Glutamatergic neuron (in vitro differentiated cells): ENCODE results near the gene KLHL30. TPM values are rescaled to one million over a fixed set of nuclear protein-coding genes. Genes with fewer than 3 reads are reported as not detected.
A peak's percentile ranks its signal among the peaks of the same experiment; 100 is the strongest.

Experiments used
- DNase-seq: peaks from one replicate; pipeline ENCODE4 v3.0.0; 2022
- H3K27ac Mint-ChIP-seq: one replicate; pipeline ENCODE4 v1.8.0; 2020; ENCODE audit warnings: mild to moderate bottlenecking, mixed read lengths, inconsistent platforms; ENCODE audit not compliant: unreplicated experiment
- H3K27me3 Mint-ChIP-seq: one replicate; pipeline ENCODE4 v1.8.0; 2020; ENCODE audit warnings: mild to moderate bottlenecking, moderate library complexity, mixed read lengths, inconsistent platforms; ENCODE audit not compliant: unreplicated experiment
- H3K36me3 Mint-ChIP-seq: one replicate; pipeline ENCODE4 v1.8.0; 2020; ENCODE audit warnings: mild to moderate bottlenecking, mixed read lengths, inconsistent platforms; ENCODE audit not compliant: unreplicated experiment
- H3K4me1 Mint-ChIP-seq: one replicate; pipeline ENCODE4 v1.8.0; 2020; ENCODE audit warnings: mild to moderate bottlenecking, low read depth, mixed read lengths, inconsistent platforms; ENCODE audit not compliant: unreplicated experiment
- H3K4me3 Mint-ChIP-seq: one replicate; pipeline ENCODE4 v1.8.0; 2020; ENCODE audit warnings: mild to moderate bottlenecking, mixed read lengths, inconsistent platforms; ENCODE audit not compliant: unreplicated experiment
- H3K9me3 Mint-ChIP-seq: one replicate; pipeline ENCODE4 v1.8.0; 2020; ENCODE audit warnings: mild to moderate bottlenecking, moderate library complexity, mixed read lengths, inconsistent platforms; ENCODE audit not compliant: unreplicated experiment
- CTCF ChIP-seq: fragments of 200-600 bp; sonication (generic); IDR thresholded peaks from one replicate; pipeline ENCODE4 v1.5.0; 2021; ENCODE audit not compliant: partially characterized antibody, unreplicated experiment
- total RNA-seq: library from RNA; stranded (reverse); fragmentation: NEBNext Ultra II Directional; extraction: Animal tissue kit (Norgen Biotek cat#: 25700); gene quantifications from one replicate; pipeline ENCODE4 v1.2.1, GENCODE V29; 2021; ENCODE audit not compliant: unreplicated experiment

Gene KLHL30
- total RNA-seq, 1 donor from 2014 or later: 3.5 TPM

- Mint-ChIP-seq H3K4me1 (peaks cover 5% of the 10 kb centered on the region), H3K4me3 (no peak overlapping the region), H3K9me3 (peaks cover 13% of the 10 kb centered on the region), H3K27me3 (peaks cover 8% of the 10 kb centered on the region), H3K27ac (no peak overlapping the region), H3K36me3 (no peaks in the 10 kb centered on the region)
- no peak for DNase-seq
- no peak for TF ChIP-seq CTCF
These were observed 41.1 kb upstream of the KLHL30 start for GRCh38 chr2:238097201-238097987.

DNA sequence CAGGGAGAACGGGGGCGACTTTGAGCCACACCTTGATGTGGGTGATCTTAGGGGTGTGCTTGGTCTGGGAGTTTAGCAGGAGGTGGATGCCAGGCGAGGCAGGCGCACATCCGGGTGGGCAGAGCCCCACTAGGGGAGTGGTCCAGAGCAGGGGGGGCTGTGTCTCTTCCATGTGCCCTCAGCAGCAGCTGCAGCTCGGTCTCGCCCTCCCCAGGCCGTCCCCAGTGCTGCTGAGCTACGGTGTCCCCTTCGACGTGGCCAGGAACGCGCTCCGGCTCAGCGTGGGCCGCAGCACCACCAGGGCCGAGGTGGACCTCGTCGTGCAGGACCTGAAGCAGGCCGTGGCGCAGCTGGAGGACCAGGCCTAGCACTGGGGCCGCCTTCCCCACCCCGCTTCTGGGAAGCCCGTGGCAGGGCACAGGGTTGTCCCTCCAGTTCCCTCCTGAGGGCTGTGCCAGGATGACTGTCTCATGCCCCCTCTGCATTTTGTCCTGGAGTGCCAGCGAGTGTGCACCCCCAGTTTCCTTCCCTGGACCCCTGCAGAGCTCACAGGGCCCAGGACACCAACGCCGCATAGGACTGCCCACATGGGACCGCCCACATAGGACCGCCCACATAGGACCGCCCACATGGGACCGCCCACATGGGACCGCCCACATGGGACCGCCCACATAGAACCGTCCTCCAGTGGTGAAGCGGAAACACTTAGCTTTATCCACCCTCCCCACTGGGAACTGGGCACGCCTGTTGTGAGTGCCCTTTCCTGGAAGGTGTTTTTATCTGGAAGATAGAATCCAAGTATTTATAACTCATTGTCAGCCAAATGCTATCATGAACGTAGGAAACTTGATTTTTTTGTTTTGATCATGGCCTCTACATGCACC is 40.2 kb upstream of the KLHL30 start:
- peaks cover 6% of the 10 kb centered on the region for H3K4me1 Mint-ChIP-seq
- peaks cover 10% of the 10 kb centered on the region for H3K9me3 Mint-ChIP-seq
- H3K27ac Mint-ChIP-seq: no peak overlapping the region
- peaks cover 4% of the 10 kb centered on the region for H3K27me3 Mint-ChIP-seq
- no peaks in the 10 kb centered on the region for H3K36me3 Mint-ChIP-seq
- no peak for TF ChIP-seq CTCF
- no peak overlapping the region for H3K4me3 Mint-ChIP-seq
- peak; percentile 72 for DNase-seq

DNA sequence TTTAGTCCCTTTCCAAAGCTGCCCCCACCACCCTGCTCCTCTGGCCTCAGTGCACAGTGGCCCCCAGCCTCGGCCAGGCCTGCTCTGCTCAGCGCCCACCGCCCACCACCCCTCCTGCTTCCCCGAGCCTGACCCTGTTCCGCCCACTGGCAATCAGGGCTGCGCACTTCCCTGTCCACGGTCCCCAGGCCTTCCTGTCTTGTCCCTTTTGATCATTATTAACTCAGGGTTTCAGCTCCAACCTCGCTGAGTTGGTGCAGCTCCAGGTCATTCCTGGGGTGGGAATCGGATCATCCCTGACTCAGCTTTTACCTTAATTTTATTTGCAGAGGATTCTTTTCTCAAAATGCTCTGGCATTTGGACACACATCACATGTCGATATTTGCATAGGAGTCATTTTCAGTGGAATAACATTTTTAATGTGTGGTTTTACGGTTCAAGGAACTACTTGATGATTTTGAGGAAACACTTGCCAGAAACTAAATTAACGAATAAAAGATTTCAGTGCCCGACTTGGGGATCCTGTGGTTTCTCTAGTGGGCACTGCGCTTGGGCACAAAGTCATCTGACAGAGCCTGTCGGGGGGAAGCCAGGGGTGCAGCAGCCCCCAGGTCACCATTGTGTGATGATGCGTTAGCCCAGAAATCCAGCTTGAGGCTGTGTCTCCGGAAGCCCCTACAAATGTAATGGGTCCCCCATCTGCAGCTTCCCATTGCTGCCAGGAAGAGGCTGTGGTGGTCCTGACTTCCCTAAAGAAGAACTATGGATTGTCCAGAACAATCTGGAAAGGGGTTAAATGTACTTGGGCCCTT is 39.4 kb upstream of the KLHL30 start:
- Mint-ChIP-seq H3K36me3 (no peaks in the 10 kb centered on the region), H3K27ac (peak overlapping the region; percentile 48), H3K9me3 (peaks cover 6% of the 10 kb centered on the region), H3K4me1 (peaks cover 5% of the 10 kb centered on the region), H3K4me3 (no peak overlapping the region), H3K27me3 (no peaks in the 10 kb centered on the region)
- no peak for DNase-seq
- no peak for TF ChIP-seq CTCF

DNA sequence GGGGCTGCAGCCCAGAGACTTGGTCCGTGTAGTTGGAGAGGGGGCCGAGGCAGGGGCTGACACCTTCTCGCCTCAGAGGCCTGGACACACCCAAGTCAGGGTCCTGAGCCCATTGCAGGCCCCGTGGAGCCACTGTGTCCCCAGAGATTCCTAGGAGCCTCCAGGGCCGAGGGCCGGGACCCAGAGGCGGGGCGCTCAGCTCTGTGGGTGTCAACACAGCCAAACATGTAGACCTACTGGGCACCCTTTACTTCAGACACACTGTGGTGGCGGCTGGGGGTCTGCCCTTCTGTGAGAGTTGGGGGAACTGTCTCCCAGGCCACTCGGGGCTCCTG is 38.8 kb upstream of the KLHL30 start:
- no peaks in the 10 kb centered on the region for H3K27me3 Mint-ChIP-seq
- TF ChIP-seq CTCF: no peak
- no peak overlapping the region for H3K27ac Mint-ChIP-seq
- H3K4me3 Mint-ChIP-seq: no peak overlapping the region
- H3K9me3 Mint-ChIP-seq: peaks cover 6% of the 10 kb centered on the region
- peaks cover 5% of the 10 kb centered on the region for H3K4me1 Mint-ChIP-seq
- no peak for DNase-seq
- no peaks in the 10 kb centered on the region for H3K36me3 Mint-ChIP-seq
